ENCODE data around the gene DLGAP1. TPM values are rescaled to one million over a fixed set of nuclear protein-coding genes. Genes with fewer than 3 reads are reported as not detected.

The DLGAP1 gene
- total and polyA plus RNA-seq, 10 of the 15 experiments (the other 5 are each of a cell fraction or from before 2014, with no cell fraction given), result 0.23 to 27.6 (median 1.9) TPM

DNA sequence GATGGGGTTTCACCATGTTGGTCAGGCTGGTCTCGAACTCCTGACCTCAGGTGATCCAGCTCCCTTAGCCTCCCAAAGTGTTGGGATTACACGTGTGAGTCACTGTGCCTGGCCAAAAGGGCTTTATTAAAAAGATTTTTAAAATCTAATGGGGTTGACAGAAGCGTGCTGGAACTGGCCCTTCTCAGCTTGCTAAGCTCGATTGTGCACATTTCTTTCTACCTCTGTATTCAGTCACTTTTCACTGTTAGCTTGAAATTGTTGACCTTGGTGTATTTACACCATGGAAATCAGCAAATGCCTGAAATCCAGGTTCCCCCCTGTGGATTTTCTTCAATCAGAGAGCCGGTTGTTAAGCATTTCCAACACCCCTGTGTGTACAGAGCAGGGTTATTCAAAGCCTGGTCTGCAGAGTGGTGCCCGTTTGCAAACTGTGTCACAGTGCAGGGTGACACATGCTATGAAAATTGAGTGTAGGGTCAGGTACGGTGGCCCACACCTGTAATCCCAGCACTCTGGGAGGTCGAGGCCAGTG is 864.9 kb downstream of the DLGAP1 start:
- in situ Hi-C loops (cut with MboI), result loop anchor here (10.0 kb wide), 1 partner anchor 615 kb away; no protein-coding TSS in a partner anchor
- Histone ChIP-seq H3K36me3 (ENCODE audit: control insufficient read depth in 2 of 2, insufficient read depth in 2 of 2, low read length in 1 of 2) (no peaks in the 10 kb centered on the region), H3K79me2 (ENCODE audit: control insufficient read depth, insufficient read depth, low read length) (no peaks in the 10 kb centered on the region), H3K9ac (ENCODE audit: control insufficient read depth, insufficient read depth, low read length) (no peak overlapping the region), H3K4me2 (ENCODE audit: control insufficient read depth, insufficient read depth) (no peak overlapping the region), H3K4me1 (ENCODE audit: control insufficient read depth, insufficient read depth, low read length) (peaks cover 36% of the 10 kb centered on the region), H2AFZ (ENCODE audit: control insufficient read depth, low read depth, low read length) (no peak overlapping the region), H3K4me3 (no peak overlapping the region), H3K27me3 (replicated peaks in 1 of 2; ENCODE audit: control insufficient read depth in 2 of 2, insufficient read depth in 2 of 2, low read length in 1 of 2) (no peaks in the 10 kb centered on the region), H4K20me1 (ENCODE audit: control insufficient read depth, insufficient read depth) (no peaks in the 10 kb centered on the region), H3K9me3 (replicated peaks; ENCODE audit: control insufficient read depth, insufficient read depth, low read length) (peaks cover 3% of the 10 kb centered on the region; the same call in 2 of the 3 replicates), H3K27ac (ENCODE audit: control insufficient read depth, insufficient read depth) (no peak overlapping the region)
- intact Hi-C loops (cut with micrococcal nuclease; ENCODE audit: unreplicated experiment), result no loop called here
- ChIA-PET CTCF (interaction anchor here (1.2 to 1.7 kb wide), 4 partner anchors 13 to 293 kb away, joined by 3 to 6 read pairs (median 3); no protein-coding TSS in a partner anchor), RAD21 (ENCODE audit: unreplicated experiment) (no interaction called here), POLR2A (interaction anchor here (0.8 kb wide), 1 partner anchor 49 kb away, joined by 3 read pairs; no protein-coding TSS in a partner anchor), SMC1A (ENCODE audit: uncharacterized antibody, unreplicated experiment) (interaction anchor here (1.2 to 1.3 kb wide), 2 partner anchors 19 to 131 kb away, joined by 3 read pairs; no protein-coding TSS in a partner anchor)
- 64% methylated on average over 8 of the region's 8 CpGs for WGBS (ENCODE audit: insufficient coverage, insufficient replicate concordance, low lambda C conversion rate, missing lambda C conversion rate)
- DNase-seq (ENCODE audit: low read depth, low spot score) (no peak), ATAC-seq (no peak), FAIRE-seq (no peak)
- TF ChIP-seq RAD51 (IDR thresholded peaks at IDR 0.05) (no peak), BMI1 (IDR thresholded peaks at IDR 0.05; ENCODE audit: borderline replicate concordance) (no peak), FOXM1 (IDR thresholded peaks at IDR 0.05; ENCODE audit: low read depth, low read length) (no peak), SUZ12 (IDR thresholded peaks at IDR 0.05; ENCODE audit: unreplicated experiment) (no peak)
- TF ChIP-seq, protein P1, sequence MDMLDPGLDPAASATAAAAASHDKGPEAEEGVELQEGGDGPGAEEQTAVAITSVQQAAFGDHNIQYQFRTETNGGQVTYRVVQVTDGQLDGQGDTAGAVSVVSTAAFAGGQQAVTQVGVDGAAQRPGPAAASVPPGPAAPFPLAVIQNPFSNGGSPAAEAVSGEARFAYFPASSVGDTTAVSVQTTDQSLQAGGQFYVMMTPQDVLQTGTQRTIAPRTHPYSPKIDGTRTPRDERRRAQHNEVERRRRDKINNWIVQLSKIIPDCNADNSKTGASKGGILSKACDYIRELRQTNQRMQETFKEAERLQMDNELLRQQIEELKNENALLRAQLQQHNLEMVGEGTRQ (IDR thresholded peaks at IDR 0.05; ENCODE audit: borderline replicate concordance, low read depth, low read length), result no peak
- TF ChIP-seq, protein P2, sequence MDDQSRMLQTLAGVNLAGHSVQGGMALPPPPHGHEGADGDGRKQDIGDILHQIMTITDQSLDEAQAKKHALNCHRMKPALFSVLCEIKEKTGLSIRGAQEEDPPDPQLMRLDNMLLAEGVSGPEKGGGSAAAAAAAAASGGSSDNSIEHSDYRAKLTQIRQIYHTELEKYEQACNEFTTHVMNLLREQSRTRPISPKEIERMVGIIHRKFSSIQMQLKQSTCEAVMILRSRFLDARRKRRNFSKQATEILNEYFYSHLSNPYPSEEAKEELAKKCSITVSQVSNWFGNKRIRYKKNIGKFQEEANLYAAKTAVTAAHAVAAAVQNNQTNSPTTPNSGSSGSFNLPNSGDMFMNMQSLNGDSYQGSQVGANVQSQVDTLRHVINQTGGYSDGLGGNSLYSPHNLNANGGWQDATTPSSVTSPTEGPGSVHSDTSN (IDR thresholded peaks at IDR 0.05; ENCODE audit: insufficient replicate concordance, low read depth, low read length), result no peak
- BruUV-seq (replicated peaks), result no TSS peak
